NCI-H82 treated with DMSO at 0.1 percent for 48 hours (cell line): ENCODE data around the gene TSPEAR.
"Not testable (repeated sequence)": the region's sequence is repeated elsewhere in the genome, so short reads cannot be mapped to it uniquely, and the experiment has no call there.

Experiments used
- DNase-seq: peaks from one replicate; lab custom pipeline; 2025; ENCODE audit not compliant: unreplicated experiment; lab: John Stamatoyannopoulos, UW

The TSPEAR gene

DNA sequence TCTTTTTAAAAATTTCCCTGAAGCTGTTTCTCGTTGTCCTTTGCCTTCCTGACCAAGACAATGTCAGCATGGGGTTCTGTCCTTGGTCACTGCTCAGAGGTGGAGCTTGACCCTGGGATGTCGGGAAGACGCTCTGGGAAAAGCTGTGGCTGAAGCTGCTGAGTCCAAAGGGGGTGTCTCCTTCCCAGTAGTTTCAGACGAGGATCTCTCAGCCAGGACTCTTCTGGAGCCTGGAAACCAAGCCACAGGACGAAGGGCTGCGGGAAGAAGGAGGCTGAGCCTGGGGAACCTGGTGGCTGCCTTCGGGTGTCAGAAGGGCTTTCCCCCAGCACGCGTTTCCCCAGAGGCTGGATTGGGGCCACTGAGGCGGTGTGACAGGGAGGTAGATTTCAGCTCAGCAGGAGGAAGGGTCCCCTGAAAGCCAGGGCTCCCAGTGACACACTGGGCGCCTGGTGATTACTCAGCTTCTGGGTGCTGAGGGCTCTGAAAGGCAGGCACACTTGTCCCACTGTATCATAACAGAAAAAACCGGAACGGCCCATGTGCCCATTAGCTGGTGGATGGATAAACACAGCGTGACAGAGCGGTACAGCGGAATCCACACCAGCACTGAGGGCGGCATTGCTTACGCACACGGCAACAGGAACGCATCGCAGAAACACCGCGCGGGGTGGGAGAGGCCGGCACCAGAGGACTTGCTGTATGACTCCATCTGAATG lies 24.4 kb downstream of the TSPEAR start:
- no peak for DNase-seq

DNA sequence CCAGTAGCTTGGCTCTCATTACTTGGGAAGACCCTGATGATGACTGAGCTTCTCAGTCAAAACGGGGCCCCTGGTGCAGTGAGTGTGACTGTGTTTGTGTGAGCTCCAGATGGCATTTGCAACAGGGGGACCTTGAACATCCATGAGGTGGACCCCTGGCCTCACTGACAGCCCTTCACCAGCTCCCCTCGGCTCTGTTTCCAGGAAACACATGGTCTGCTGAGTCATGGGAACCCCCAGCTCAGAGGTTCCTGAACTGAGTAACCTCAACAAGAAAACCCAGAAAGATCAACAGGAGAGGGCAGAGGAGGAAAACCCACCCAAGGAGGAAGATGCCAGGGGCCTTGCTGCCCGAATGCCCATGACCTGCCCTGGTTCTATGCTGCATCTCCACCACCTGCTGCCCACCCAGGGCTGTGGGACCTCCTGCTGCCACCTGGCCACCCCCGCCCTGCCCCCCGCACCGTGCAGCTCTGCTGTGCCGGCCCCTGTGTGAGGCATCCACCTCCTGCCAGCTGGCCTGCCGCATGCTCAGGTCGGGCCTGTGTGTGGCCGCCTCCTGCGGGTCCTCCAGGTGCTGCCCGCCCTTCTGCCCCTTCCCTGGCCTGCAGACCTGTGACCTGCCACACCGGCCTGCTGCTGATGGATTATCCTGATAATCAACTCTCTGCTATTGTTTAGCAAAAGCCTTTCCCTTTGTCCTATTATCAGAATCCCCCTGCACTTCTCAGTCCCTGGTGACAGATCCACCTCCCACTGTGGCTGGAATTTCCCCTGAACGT lies 25.2 kb downstream of the TSPEAR start:
- DNase-seq, result no peak

DNA sequence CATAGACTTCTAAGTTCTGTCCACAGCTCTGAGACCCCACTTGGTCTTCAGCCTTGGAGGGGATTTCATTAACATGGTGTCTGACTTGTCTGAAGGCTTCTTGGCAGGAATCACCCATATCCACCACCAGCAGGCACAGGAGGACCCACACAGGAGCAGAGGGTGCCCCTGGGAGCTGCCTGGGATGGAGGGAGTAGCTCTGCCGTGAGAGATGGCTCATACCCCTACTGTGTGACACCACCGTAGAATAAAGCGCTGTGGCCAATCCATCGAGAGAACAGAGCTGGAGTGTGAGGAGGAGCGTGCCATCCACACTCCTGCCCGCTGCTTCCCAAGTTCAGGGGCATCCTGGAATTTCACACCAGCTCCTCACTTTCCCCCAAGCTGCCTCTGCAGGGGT lies 26.3 kb downstream of the TSPEAR start:
- not testable (repeated sequence) for DNase-seq

- no peak for DNase-seq
Measured at GRCh38 chr21:44684483-44684882, 26.9 kb downstream of the TSPEAR start.

GRCh38 chr21:44684077-44684476 lies 27.3 kb downstream of the TSPEAR start:
- DNase-seq, result no peak

GRCh38 chr21:44682580-44683151 lies 28.7 kb downstream of the TSPEAR start:
- no peak for DNase-seq

- no peak for DNase-seq
Measured at GRCh38 chr21:44681861-44682579, 29.4 kb downstream of the TSPEAR start, which contains the start of gene KRTAP12-1. Gene KRTAP12-1 (minus strand): TSS chr21:44682163. CDS start chr21:44682123, 40 bp downstream.

GRCh38 chr21:44681152-44681551 lies 30.2 kb downstream of the TSPEAR start:
- DNase-seq, result no peak

DNA sequence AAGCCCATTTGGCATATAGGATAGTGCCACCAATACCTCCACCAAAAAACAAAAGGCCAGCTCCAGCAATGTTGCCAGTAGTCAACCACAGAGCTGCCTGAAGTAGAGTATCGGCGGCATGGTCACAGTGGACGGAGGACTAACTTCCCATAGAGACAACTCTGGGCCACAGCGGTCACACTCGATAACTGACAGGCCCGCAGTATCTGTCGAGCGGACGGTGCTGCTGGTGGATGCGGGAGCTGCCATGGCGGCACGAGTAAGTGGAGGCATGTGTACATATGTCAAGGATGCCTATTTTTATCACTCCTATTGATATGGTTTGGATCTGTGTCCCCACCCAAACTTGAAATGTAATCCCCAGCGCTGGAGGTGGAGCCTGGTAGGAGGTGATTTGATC lies 33.5 kb downstream of the TSPEAR start:
- no peak for DNase-seq

- DNase-seq, result no peak
Measured at GRCh38 chr21:44671911-44672310, 39.5 kb downstream of the TSPEAR start.

DNA sequence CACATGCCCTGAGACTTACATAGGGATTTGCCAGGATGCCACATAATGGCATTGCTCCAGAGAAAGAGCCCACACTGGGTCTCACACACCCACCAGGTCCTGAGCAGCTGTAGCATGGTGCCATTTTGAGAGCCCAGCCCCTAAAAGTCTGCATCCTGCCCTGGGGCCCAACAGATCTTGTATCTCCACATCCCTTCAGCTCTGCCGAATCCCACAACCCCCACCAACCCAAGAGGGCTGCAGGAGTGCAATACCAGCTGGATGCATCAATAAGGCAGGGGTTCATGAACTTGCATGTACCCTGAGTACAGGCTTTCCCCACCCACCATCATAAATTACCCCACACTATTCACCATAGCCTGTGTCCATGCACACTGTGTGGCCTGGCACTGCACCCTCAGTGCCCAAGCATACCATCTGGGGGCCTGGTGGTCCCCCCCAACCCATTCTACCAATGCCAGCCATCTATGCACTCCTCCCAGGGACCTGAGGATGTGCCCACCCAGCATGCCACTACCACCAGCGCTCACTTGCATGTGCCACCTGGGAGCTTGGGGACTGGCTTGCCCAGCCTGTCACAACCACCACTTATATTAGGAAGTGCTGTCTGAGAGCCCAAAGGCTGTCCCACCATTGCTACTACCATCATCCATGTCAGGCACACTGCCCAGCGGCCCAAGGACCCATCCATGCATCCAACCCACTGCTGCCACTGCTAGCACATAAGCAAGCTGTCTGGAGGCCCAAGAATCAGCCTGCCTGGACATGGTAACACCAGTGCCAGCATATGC lies 40.5 kb downstream of the TSPEAR start:
- DNase-seq, result no peak

- no peak for DNase-seq
Measured at GRCh38 chr21:44667612-44668011, 43.8 kb downstream of the TSPEAR start.

DNA sequence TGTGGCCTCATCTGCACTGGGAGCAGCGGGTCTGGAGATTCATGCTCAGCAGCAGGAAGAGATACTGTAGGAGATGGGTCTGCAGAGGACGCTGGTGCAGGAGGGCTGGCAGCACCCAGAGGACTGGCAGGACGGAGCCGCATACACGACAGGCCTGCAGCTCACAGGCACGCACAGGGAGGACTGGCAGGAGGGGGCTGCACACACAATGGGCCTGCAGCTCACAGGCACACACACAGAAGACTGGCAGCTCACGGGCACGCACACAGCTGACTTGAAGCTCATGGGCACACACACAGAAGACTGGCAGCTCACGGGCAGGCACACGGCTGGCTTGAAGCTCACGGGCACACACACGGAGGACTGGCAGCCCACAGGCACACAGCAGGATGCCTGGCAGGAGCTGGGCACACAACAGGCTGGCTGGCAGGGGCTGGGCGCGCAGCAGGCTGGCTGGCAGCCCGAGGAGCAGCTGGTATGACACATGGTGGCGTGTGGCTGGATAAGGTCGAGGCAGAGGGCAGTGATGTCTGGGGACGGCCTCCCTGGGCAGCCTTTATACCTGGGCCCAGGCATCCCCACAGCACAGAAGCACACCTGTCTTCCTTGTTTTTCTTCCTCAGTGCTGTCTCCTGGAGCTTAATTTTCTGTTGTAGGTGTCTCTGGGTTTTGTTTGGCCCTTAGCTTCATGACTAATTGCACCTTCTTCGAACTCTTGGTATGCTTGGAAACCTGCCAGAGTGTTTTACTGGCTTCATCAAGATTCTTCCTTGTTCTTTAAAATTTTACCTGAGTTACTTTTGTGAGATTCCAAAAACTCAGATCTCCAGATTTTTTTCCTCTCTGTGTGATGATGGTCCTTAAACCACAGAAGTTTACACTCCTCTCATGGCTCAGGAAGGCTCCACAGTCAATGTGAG lies 44.7 kb downstream of the TSPEAR start, which contains the start of gene KRTAP12-2:
TSS of gene KRTAP12-2 (minus strand) at position 527 of the 920 bp plus-strand sequence. CDS start at position 486, 41 bp downstream.
- no peak for DNase-seq

- no peak for DNase-seq
Measured at GRCh38 chr21:44664691-44665090, 46.7 kb downstream of the TSPEAR start.

DNA sequence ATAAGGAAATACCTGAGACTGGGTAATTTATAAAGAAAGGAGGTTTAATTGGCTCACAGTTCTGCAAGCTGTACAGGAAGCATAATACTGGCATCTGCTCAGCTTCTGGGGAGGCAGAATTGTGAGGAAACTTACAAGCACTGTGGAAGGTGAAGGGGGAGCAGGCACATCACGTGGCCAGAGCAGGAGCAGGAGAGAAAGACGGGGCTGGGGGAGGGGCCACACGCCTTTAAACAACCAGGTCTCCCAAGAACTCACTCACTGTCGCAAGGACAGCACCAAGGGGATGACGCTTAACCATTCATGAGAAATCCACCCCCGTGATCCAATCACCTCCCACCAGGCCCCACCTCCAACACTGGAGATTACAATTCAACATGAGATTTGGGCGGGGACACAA lies 49.8 kb downstream of the TSPEAR start:
- DNase-seq, result not testable (repeated sequence)

- no peak for DNase-seq
Measured at GRCh38 chr21:44658913-44659595, 52.3 kb downstream of the TSPEAR start.

- no peak for DNase-seq
Measured at GRCh38 chr21:44658541-44658910, 52.8 kb downstream of the TSPEAR start.

- no peak for DNase-seq
Measured at GRCh38 chr21:44657635-44658540, 53.5 kb downstream of the TSPEAR start, which contains the start of gene KRTAP12-3. Gene KRTAP12-3 (plus strand): TSS chr21:44657932. CDS start chr21:44657980, 48 bp downstream.
